ENCODE results near the gene SEMA4B.

The SEMA4B gene

DNA sequence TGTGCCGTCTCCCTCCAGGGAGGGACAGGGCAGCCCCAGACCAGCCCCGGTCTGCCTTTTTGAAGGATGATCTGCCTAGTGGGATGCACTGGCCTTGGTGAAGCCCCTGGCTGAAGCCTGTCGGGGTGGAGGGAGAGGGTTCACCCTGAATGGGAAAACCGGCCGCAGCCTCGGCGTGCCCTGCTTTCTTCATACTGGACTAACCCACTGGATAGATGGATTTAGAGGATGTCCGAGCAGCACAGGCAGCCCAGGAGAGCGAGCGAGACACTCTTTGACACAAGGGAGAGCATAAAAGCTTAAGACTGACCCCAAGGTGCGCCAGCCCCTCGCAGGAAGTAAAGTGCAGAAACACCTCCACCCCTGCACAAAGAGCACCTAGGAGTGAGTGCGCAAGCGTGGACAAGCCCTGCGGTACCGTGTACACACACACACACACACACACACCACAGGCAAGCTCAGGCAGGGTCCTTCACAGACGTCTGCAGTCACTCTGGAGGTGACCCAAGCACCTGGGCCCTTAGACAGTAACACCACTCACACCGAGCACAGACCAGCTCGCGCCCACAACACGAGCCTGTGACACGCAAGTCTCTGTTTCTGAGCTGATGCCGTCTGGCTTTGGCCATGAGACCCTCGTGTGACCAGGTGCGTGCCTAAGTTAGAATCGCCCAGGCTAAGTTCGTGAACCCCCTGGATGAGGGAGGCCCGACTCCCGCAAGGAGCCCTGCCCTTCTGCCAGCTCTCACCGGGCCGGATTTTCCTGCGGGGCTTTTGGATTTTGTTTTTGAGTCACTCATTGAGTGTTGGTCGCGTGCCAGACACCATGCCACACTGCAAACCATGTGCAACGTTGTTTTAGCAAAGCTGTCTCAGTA, 11.3 kb downstream of the SEMA4B start:
- H3K4me3 ChIP-seq (replicated peaks; ENCODE audit: low read depth, low read length) = no peak overlapping the region
- no peak for DNase-seq (ENCODE audit: low read depth)
- TF ChIP-seq, protein P1, sequence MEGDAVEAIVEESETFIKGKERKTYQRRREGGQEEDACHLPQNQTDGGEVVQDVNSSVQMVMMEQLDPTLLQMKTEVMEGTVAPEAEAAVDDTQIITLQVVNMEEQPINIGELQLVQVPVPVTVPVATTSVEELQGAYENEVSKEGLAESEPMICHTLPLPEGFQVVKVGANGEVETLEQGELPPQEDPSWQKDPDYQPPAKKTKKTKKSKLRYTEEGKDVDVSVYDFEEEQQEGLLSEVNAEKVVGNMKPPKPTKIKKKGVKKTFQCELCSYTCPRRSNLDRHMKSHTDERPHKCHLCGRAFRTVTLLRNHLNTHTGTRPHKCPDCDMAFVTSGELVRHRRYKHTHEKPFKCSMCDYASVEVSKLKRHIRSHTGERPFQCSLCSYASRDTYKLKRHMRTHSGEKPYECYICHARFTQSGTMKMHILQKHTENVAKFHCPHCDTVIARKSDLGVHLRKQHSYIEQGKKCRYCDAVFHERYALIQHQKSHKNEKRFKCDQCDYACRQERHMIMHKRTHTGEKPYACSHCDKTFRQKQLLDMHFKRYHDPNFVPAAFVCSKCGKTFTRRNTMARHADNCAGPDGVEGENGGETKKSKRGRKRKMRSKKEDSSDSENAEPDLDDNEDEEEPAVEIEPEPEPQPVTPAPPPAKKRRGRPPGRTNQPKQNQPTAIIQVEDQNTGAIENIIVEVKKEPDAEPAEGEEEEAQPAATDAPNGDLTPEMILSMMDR (IDR thresholded peaks at IDR 0.05; ENCODE audit: low read length, missing control alignments) = no peak

DNA sequence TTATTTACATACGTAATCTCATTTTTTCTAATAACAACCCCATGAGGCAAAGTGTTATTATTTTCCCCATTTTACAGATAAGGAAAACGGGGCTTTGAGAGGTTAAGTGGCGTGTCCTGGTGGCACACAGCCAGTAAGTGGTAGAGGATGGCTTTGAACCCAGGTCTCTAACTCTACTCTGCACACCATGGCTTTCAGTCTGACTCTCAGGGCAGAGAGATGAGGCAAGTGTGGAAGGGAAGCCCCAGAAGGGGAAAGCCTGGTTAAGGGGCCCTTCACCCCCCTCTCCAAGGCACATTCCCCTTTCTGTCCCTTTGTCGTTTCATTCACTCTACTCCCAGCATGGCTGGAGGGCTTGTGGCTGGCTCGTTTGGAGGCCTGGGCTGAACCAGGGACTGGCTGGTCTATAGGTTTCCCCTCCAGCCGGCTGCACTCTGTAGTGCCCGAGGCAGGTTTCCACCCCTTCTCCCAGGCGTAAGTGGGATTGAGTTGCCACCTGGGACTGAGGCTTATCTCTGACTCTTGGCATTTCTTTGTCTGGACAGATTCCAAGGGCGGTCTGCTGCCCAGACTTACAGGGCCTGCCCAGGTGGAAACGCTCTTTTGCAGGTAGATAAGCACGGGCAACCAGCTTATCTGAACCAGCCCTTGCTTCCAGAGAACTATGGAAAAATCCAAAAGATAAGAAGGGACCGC, 12.1 kb downstream of the SEMA4B start:
- DNase-seq (ENCODE audit: low read depth) = no peak
- H3K4me3 ChIP-seq (replicated peaks; ENCODE audit: low read depth, low read length) = no peak overlapping the region
- TF ChIP-seq, protein P1 (IDR thresholded peaks at IDR 0.05; ENCODE audit: low read length, missing control alignments) = no peak

DNA sequence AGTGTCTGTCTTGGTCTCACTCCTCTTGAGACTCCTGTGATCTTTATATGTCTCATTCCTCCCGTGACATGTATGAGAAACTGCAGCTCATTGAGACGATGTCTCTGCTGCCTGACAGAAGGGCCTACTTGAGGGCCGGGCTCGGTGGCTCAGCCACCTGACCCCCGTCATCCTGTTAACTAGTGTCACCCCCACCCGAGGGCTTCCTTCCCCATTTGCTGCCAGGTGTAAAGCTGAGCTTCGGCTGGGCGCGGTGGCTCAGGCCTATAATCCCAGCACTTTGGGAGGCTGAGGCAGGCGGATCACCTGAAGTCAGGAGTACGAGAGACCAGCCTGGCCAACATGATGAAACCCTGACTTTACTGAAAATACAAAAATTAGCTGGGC, 12.7 kb downstream of the SEMA4B start:
- H3K4me3 ChIP-seq (replicated peaks; ENCODE audit: low read depth, low read length) = no peak overlapping the region
- no peak for DNase-seq (ENCODE audit: low read depth)
- TF ChIP-seq, protein P1 (IDR thresholded peaks at IDR 0.05; ENCODE audit: low read length, missing control alignments) = no peak

DNA sequence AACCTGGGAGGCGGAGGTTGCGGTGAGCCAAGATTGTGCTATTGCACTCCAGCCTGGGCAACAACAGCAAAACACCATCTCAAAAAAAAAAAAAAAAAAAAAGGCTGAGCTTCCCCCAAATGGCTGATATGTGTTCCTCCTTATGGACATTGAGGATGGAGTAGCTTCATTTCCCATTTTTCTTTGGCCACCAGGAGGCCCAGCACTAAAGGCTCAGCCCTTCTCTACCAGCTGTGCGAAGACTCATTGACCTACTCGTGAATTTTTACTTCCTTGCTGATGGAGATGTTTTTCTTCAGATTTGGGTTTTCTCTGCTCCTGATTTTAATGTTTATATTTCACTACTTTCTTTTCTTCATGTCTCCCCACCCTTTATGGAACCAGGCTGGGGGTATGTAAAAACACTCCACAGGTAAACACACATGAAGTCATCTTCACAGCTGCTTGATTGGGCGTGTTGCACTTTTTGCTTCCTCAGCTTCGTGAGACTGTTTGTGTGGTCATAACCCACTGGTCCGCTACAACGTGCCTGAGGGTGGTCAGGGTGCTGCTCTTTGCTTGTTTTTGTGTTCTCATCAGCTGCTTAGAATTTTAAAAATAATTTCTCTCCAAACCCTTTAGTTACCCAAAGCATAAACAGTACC, 13.5 kb downstream of the SEMA4B start:
- H3K4me3 ChIP-seq (replicated peaks; ENCODE audit: low read depth, low read length) = no peak overlapping the region
- DNase-seq (ENCODE audit: low read depth) = no peak

DNA sequence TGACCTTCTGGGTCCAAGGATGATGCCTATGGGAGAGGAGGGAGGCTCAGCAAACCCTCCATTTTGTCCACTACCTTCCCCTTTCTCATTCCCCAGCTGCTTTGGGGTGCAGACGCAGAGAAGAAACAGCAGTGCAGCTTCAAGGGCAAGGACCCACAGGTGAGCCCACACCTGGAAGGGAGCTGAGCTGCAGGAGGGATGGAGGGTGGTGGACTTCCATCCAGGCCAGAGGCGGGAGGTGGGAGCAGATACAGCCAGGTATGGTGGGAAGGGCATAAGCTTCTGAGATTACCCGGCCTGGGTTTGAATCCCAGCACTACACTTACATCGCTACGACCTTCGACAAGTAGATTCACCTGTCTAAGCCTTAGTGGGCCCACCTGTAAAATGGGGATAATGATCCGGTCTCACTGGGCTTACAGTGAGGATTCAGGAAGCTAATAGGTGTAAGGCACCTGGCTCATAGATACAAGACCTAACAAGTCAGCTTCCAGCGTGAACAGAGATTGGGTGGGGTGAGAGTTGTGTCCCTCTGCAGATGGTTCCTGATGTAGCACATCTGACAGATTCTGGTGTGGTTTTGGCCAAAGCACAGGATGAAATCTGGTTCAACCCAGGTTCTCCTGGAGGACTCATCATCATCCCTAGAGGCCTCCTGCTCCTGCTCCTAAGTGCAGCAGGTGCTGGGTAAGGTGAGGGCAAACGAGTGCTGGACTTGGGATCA, 16.7 kb downstream of the SEMA4B start:
- no peak overlapping the region for H3K4me3 ChIP-seq (replicated peaks; ENCODE audit: low read depth, low read length)
- DNase-seq (ENCODE audit: low read depth) = no peak
- TF ChIP-seq, protein P1 (IDR thresholded peaks at IDR 0.05; ENCODE audit: low read length, missing control alignments) = no peak

More for the DNA sequence above, 13.5 kb downstream of the SEMA4B start:
- TF ChIP-seq, protein P1 (IDR thresholded peaks at IDR 0.05; ENCODE audit: low read length, missing control alignments) = peak; percentile 34

DNA sequence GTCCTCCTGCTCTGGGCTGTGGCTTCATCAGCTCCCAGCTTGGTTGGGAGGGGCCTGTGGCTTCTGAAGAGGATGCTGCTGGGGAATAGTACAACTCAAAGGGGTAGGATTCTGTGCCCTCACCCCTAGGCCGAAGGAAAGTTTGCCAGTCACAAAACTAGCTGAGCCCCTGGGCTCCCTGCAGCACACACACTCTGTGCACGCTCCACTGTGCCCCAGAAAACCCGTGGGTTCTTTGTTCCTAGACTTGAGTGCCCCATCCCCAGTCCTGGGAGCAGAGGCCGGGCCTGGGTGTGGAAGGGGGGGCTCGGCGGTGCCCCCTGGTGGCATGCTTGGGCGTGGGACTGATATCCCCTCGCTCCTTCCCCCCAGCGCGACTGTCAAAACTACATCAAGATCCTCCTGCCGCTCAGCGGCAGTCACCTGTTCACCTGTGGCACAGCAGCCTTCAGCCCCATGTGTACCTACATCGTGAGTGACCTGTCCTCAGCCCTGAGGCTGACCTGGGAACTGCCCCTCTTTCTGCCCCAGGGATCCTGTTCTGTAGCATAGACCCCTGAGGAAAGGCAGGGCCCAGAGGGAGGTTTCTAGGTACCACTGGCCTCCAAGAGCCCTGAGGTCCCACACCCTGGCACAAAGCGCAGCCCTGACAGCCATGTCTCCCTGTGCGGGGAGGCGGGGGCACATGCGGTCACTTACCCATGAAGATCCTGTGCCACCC, 18.5 kb downstream of the SEMA4B start:
- TF ChIP-seq, protein P1 (IDR thresholded peaks at IDR 0.05; ENCODE audit: low read length, missing control alignments) = peak; percentile 54
- DNase-seq (ENCODE audit: low read depth) = no peak

More for the DNA sequence above, 18.5 kb downstream of the SEMA4B start:
- H3K4me3 ChIP-seq (replicated peaks; ENCODE audit: low read depth, low read length) = no peak overlapping the region
